ENCODE results near the gene CDS2. TPM values are rescaled to one million over a fixed set of nuclear protein-coding genes. Genes with fewer than 3 reads are reported as not detected.

Gene CDS2
- total RNA-seq, 1 experiment from 2014 or later = 25.7 TPM

DNA sequence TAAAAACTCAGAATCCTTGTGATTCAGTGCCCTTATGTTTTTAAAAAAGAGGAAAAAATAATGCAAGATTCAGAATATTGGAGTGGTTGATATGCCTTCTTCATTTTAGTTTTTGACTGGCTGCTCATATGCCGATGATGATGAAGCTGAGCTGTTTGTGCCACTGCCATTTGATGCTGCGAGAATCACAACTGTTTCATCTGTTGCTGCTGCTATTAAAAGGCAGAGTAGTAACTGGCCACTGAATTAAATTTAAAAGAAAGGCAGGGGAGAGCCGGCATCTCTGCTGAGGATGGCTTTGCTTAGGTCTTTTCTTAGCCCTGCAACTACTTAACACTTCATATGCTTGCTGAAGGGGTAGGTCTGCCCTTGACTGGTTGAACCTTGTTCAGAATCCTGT, 33.1 kb downstream of the CDS2 start:
- CTCF ChIA-PET = no interaction called here
- Mint-ChIP-seq H3K27ac (ENCODE audit: unreplicated experiment) (no peak overlapping the region), H3K36me3 (ENCODE audit: insufficient read depth, unreplicated experiment) (no peaks in the 10 kb centered on the region), H3K4me1 (ENCODE audit: low read depth, unreplicated experiment) (peaks cover 23% of the 10 kb centered on the region), H3K9me3 (ENCODE audit: low read depth, unreplicated experiment) (peaks cover 3% of the 10 kb centered on the region), H3K27me3 (ENCODE audit: unreplicated experiment) (no peaks in the 10 kb centered on the region), H3K4me3 (ENCODE audit: low read depth, unreplicated experiment) (no peak overlapping the region)
- TF ChIP-seq, protein P1, sequence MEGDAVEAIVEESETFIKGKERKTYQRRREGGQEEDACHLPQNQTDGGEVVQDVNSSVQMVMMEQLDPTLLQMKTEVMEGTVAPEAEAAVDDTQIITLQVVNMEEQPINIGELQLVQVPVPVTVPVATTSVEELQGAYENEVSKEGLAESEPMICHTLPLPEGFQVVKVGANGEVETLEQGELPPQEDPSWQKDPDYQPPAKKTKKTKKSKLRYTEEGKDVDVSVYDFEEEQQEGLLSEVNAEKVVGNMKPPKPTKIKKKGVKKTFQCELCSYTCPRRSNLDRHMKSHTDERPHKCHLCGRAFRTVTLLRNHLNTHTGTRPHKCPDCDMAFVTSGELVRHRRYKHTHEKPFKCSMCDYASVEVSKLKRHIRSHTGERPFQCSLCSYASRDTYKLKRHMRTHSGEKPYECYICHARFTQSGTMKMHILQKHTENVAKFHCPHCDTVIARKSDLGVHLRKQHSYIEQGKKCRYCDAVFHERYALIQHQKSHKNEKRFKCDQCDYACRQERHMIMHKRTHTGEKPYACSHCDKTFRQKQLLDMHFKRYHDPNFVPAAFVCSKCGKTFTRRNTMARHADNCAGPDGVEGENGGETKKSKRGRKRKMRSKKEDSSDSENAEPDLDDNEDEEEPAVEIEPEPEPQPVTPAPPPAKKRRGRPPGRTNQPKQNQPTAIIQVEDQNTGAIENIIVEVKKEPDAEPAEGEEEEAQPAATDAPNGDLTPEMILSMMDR (IDR thresholded peaks at IDR 0.05; ENCODE audit: unreplicated experiment) = no peak
- no TSS peak for BruUV-seq (replicated peaks)
- intact Hi-C loops (cut with micrococcal nuclease; ENCODE audit: unreplicated experiment) = no loop called here
- DNase-seq = no peak

DNA sequence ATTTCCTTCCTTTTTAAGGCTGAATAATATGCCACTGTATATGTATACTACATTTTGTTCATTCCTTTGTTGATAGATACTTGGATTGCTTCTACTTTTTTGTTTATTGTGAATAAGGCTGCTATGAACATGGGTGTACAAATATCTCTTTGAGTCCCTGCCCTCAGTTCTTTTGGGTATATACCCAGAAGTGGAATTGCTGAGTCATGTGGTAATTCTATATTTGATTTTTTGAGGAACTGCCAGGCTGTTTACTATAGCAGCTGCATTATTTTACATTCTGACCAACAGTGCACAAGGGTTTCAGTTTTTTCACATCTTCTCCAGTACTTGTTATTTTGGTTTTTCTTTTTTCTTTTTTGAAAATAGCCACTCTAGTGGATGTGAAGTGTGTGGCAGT, 34.1 kb downstream of the CDS2 start:
- no peaks in the 10 kb centered on the region for H3K36me3 Mint-ChIP-seq (ENCODE audit: insufficient read depth, unreplicated experiment)
- TF ChIP-seq, protein P1 (IDR thresholded peaks at IDR 0.05; ENCODE audit: unreplicated experiment) = no peak
- H3K27ac Mint-ChIP-seq (ENCODE audit: unreplicated experiment) = no peak overlapping the region
- H3K4me1 Mint-ChIP-seq (ENCODE audit: low read depth, unreplicated experiment) = peaks cover 19% of the 10 kb centered on the region
- intact Hi-C loops (cut with micrococcal nuclease; ENCODE audit: unreplicated experiment) = no loop called here
- peaks cover under 1% of the 10 kb centered on the region for H3K9me3 Mint-ChIP-seq (ENCODE audit: low read depth, unreplicated experiment)
- DNase-seq = no peak
- H3K27me3 Mint-ChIP-seq (ENCODE audit: unreplicated experiment) = no peaks in the 10 kb centered on the region
- no TSS peak for BruUV-seq (replicated peaks)
- no peak overlapping the region for H3K4me3 Mint-ChIP-seq (ENCODE audit: low read depth, unreplicated experiment)
- CTCF ChIA-PET = no interaction called here

DNA sequence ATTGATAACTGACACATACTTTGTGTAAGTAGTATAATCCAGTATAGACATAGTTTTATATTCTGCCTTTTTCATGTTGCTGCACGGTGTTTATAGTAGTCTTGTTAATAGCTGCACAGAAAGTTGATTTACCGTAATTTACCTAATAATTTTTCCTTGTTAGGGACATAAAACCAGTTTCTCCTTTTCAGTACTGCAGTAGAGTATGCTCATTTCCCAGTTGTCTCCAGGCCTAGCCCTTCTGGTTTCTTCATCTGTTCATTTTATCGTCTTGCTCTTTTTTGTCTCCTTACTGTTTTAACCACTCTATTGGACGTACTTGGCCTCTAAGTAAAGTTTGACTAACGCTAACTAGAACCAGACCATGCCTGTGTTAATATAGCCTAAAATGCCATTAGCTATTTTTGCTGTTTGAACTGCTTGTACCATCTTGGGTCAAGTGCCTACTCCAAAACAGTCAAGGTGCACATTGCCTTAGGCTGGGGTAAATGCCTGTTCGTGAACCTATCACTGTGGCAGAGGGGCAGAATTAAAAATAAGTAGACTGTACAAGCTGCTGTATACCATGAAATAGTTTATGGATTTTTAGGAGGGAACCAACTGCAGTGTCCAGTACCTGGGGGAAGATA, 34.8 kb downstream of the CDS2 start:
- Mint-ChIP-seq H3K27ac (ENCODE audit: unreplicated experiment) (no peak overlapping the region), H3K27me3 (ENCODE audit: unreplicated experiment) (no peaks in the 10 kb centered on the region), H3K4me1 (ENCODE audit: low read depth, unreplicated experiment) (peaks cover 16% of the 10 kb centered on the region), H3K36me3 (ENCODE audit: insufficient read depth, unreplicated experiment) (no peaks in the 10 kb centered on the region), H3K9me3 (ENCODE audit: low read depth, unreplicated experiment) (no peaks in the 10 kb centered on the region), H3K4me3 (ENCODE audit: low read depth, unreplicated experiment) (no peak overlapping the region)
- DNase-seq = no peak
- BruUV-seq (replicated peaks) = no TSS peak
- intact Hi-C loops (cut with micrococcal nuclease; ENCODE audit: unreplicated experiment) = no loop called here
- TF ChIP-seq, protein P1 (IDR thresholded peaks at IDR 0.05; ENCODE audit: unreplicated experiment) = no peak
- CTCF ChIA-PET = no interaction called here

DNA sequence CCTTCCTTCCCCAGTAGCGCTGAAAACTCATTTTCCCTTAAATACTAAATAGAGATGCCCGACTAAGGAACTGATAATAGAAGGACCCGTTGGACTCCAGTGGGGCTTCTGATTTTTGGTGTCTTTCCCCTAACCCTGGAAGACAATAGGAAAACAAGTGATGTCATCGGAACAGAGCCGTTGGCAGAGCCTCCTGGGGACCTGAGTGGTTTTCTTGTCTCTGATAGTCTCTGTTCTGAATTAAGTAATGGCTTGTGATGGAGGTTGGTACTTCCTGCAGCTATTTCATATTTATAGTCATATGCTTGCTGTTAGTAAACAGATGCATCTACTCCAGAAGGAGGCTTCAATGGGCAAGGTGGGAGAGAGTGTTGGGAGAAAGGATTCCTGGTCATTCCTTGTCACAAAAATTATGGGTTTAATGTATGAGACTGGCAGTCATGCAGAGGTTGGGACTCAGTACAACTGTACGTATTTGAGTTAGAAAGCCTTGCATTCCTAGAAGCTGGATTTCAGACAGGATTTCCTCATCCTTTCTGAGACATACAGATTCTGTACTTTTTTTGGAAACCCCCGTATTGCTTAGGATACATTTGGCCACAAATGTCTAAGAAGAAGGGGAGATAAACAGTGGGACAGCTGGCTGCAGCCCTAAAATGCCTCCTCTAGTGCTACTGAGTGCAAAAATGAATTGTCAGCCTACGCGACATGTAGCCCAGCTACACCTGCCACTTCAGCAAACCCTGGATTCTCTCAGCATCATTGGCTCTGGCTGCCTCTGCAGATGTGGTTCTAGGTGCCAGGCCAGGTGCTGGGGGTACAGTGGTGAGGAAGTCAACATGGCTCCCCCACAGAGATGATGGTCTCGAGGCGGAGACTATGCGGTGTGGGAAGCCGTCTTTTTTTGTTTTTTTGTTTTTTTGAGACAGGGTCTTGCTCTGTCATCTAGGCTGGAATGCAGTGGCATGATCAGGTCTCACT, 38.1 kb downstream of the CDS2 start:
- H3K4me1 Mint-ChIP-seq (ENCODE audit: low read depth, unreplicated experiment) = peaks cover 7% of the 10 kb centered on the region
- no peaks in the 10 kb centered on the region for H3K27me3 Mint-ChIP-seq (ENCODE audit: unreplicated experiment)
- no peaks in the 10 kb centered on the region for H3K36me3 Mint-ChIP-seq (ENCODE audit: insufficient read depth, unreplicated experiment)
- H3K4me3 Mint-ChIP-seq (ENCODE audit: low read depth, unreplicated experiment) = no peak overlapping the region
- CTCF ChIA-PET = interaction anchor here (0.6 kb wide), 2 partner anchors 114 to 709 kb away, joined by 5 to 6 read pairs; no protein-coding TSS in a partner anchor
- no peaks in the 10 kb centered on the region for H3K9me3 Mint-ChIP-seq (ENCODE audit: low read depth, unreplicated experiment)
- no peak for DNase-seq
- intact Hi-C loops (cut with micrococcal nuclease; ENCODE audit: unreplicated experiment) = no loop called here
- TF ChIP-seq, protein P1 (IDR thresholded peaks at IDR 0.05; ENCODE audit: unreplicated experiment) = no peak
- no TSS peak for BruUV-seq (replicated peaks)
- no peak overlapping the region for H3K27ac Mint-ChIP-seq (ENCODE audit: unreplicated experiment)
